Activated CD8-positive, alpha-beta memory T cell treated with anti-CD3 and anti-CD28 coated beads, Interleukin-2, amount 50 U/mL, for 4 hours (primary cell): ENCODE data around the gene MAML3.

Experiments used
- DNase-seq: peaks from one replicate; pipeline ENCODE4 v3.0.0-alpha.2; 2020

Gene MAML3

DNA sequence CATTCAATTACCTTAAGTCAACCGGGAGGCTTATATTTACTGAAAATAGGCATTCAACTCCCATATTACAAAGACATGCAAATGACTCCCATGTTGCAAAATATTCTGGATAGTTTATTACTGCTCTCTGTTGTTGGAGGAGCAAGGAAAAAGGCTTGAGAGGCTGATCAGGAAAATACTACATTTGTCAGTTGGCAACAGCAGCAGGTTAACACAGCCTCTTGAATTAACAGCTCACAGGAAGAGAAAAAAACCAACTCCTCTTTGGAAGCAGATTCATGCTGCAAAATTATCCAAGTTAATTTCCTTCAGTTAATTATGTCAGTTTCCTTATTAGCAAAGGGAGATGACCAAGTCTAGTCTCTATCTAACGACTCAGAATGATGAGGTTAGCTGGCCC lies 238.9 kb downstream of the MAML3 start:
- no peak for DNase-seq

GRCh38 chr4:139913995-139914598 lies 239.9 kb downstream of the MAML3 start:
- DNase-seq, result no peak

DNA sequence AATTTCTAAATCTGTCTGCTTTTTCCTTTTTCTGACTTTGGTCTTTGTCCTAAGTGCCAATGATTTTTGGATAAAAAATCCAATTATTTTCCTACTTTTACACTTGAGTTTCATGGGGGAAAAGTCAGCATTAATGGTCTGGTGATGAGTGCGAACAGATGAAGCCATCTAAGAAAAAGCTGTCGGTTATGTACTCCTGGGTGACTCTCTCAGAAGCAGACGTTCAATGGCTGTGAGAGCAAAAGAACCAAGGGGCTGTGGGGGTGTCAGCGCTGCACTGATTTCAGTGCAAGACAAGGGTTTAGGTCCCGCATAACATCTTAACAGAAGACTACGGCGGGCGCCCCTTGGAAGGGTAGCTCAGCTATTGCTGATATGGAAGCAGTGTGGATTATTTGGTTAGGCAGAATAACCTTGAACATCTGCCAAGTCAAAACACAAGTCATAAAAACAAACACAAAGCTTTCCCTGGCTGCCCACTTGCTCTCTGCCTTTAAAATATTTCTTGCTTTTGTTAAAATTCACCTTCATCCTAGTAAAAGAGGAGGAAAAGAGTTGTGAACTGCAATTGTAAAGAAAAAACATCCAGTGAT lies 240.5 kb downstream of the MAML3 start:
- DNase-seq, result no peak

GRCh38 chr4:139912445-139912844 lies 241.5 kb downstream of the MAML3 start:
- no peak for DNase-seq

GRCh38 chr4:139910106-139910505 lies 243.9 kb downstream of the MAML3 start:
- DNase-seq, result no peak

- DNase-seq, result no peak
Measured at GRCh38 chr4:139908636-139909437, 245.1 kb downstream of the MAML3 start.

- DNase-seq, result no peak
Measured at GRCh38 chr4:139907001-139907809, 246.8 kb downstream of the MAML3 start.

DNA sequence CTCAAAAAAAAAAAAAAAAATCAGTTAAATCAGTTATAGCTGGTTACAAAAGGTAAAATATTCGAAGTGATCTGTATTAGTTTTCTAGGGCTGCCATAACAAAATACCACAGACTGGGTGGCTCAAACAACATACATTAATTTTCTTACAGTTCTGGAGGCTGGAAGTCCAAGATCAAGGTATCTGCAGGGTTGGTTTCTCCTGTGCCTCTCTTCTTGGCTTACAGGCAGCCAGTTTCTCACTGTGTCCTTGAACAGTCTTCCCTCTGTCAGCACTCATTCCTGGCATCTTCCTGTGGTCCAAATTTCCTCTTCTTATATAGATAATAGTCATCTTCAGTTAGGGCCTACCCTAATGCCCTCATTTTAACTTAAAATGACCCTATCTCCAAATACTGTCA lies 248.5 kb downstream of the MAML3 start:
- DNase-seq, result no peak

GRCh38 chr4:139904406-139904805 lies 249.6 kb downstream of the MAML3 start:
- no peak for DNase-seq

DNA sequence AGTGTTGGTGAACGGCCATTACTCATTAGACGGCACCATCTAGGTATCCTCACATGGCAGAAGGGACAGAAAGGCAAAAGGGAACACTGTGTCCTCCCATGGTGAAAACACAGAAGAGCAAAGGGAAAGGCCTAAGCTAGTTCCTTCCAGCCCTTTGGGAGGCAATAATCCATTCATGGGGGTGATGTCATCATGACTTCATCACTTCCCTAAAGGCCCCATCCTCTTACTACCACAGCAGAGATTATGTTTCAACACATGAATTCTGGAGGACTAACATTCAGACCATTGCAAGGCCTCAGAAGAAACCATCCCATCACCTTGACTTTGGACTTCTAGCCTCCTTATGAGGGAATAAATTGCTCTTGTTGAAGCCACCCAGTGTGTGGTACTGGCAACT lies 250.1 kb downstream of the MAML3 start:
- DNase-seq, result no peak

- no peak for DNase-seq
Measured at GRCh38 chr4:139902321-139903320, 251.4 kb downstream of the MAML3 start.

GRCh38 chr4:139901531-139902320 lies 252.3 kb downstream of the MAML3 start:
- DNase-seq, result no peak

GRCh38 chr4:139900964-139901376 lies 253.0 kb downstream of the MAML3 start:
- no peak for DNase-seq

DNA sequence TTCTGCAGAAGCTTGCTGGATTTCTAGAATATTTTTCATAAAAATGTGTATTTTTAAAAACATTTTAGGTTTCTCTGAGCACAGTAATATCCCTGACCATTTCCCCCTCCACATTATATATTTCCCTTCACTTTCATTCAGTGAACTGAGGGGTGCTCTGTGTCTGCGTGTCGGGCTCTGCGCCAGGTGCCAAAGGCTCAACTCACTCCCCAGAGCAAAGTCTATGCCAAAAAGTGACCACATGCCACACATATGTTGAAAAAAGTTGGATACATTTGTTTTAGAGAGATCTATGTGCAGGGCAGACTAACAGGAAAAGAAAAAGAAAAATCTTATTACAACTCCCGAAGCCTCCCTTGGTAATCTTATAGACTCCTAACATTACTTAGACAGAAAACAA lies 254.6 kb downstream of the MAML3 start:
- no peak for DNase-seq

GRCh38 chr4:139898293-139898692 lies 255.7 kb downstream of the MAML3 start:
- no peak for DNase-seq

DNA sequence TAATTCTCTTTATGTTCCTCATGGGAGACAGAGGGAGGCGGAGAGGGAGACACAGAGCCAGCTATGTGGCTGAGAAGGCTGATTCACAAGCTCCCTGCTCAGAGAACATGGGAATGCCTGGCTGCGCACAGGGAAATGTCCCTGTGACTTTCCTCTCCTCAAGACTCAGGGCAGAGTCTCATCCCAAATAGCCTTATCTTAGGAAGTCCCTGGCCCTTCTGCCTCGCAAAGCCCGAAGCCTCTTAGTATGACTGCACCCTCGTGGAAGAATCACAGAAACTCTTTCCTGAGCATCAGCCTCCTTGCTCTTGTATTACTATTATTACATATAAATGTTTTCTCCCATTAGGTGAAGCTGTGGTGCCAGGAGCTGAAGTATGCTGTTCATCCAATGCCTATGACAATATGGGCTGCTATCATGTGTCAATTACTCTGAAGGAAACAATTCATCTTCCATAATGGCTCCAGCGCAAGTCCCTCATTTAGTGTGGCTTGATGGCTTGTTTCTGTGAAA lies 257.8 kb downstream of the MAML3 start:
- DNase-seq, result no peak

- no peak for DNase-seq
Measured at GRCh38 chr4:139893801-139894200, 260.2 kb downstream of the MAML3 start.

GRCh38 chr4:139892973-139893736 lies 260.8 kb downstream of the MAML3 start:
- DNase-seq, result no peak

GRCh38 chr4:139890816-139891215 lies 263.2 kb downstream of the MAML3 start:
- DNase-seq, result no peak

- DNase-seq, result no peak
Measured at GRCh38 chr4:139889901-139890300, 264.1 kb downstream of the MAML3 start.
